NT2/D1 (cell line): ENCODE data around the gene PIEZO1.

ENCODE experiments used
- SUZ12 ChIP-seq: IDR thresholded peaks from 2 replicates; pipeline ENCODE4 v1.6.1; 2011; ENCODE audit not compliant: insufficient read length, insufficient read depth; ENCODE audit errors: extremely low read depth
- ZNF274 ChIP-seq: IDR thresholded peaks from 2 replicates; pipeline ENCODE4 v1.6.1; 2011; ENCODE audit warnings: mild to moderate bottlenecking, low read depth, low read length

GRCh38 chr16:88722784-88723506 lies 62.1 kb downstream of the PIEZO1 start:
- TF ChIP-seq ZNF274 (no peak), SUZ12 (no peak)
